Activated CD8-positive, alpha-beta memory T cell treated with anti-CD3 and anti-CD28 coated beads for 48 hours (primary cell): ENCODE measurements around the gene PLD2.
A peak's percentile ranks its signal among the peaks of the same experiment; 100 is the strongest.
"Not testable (repeated sequence)": the region's sequence is repeated elsewhere in the genome, so short reads cannot be mapped to it uniquely, and the experiment has no call there.

Experiments used
- DNase-seq, 3 experiments: peaks; one replicate each; pipeline ENCODE4 v3.0.0-alpha.2; 2020; ENCODE audit warnings: low read depth in 2 of 3, low spot score in 2 of 3

The PLD2 gene

DNA sequence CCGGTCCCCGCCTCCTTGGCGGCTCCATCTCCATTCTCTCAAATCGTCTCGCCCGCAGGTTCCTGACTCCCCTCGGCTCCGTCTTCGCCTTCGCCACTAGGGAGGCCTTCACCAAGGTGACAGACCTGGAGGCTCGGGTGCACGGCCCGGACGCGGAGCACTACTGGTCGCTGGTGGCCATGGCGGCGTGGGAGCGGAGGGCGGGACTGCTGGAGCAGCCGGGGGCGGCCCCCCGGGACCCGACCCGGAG is 17.3 kb upstream of the PLD2 start:
- DNase-seq: no peak

DNA sequence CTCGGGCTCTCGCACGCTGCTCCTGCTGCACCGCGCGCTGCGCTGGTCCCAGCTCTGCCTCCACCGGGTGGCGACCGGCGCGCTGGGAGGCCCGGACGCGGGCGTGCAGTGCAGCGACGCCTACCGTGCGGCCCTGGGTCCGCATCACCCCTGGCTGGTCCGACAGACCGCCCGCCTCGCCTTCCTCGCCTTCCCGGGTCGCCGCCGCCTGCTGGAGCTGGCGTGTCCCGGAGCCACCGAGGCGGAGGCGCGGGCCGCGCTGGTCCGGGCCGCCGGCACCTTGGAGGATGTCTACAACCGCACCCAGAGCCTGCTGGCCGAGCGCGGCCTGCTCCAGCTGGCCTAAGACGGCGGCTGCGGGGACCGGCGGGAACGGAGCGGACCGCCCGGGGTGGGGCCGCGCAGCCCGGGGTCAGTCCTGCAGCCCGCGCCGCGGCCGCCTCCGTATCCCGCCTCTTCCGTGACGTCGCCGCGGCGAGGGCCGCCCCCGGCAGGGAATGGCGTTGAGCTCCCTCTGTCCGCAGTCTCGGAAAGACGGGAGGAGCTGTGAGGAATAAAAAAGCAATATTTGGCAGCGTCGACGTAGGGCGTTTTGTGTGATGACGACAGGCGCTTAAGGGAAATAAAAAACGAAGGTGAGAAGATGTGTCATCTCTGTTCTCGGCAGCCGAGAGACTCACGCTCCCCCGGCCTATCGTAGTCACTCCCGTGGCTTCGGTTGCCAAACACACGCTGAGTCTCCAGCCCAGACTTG is 16.8 kb upstream of the PLD2 start:
- DNase-seq: peak; percentile 52 to 67 (median 67)

DNA sequence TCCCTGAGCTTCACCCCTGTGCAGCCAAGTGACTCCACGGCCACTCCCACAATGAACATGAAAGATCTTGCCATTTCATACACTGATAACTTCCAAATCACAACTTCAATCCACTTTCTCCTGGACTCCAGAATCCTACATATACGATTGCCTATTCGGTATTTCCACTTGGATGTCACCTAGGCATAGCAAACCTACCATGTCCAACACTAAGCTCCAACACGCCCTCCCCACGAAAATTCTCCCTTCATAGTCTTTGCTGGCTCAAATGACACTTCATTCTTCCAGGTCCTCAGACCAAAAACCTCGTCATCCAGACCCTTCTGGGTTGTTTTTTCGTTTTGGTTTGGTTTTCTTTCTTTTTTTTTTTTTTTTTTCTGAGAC is 16.3 kb upstream of the PLD2 start:
- no peak for DNase-seq

DNA sequence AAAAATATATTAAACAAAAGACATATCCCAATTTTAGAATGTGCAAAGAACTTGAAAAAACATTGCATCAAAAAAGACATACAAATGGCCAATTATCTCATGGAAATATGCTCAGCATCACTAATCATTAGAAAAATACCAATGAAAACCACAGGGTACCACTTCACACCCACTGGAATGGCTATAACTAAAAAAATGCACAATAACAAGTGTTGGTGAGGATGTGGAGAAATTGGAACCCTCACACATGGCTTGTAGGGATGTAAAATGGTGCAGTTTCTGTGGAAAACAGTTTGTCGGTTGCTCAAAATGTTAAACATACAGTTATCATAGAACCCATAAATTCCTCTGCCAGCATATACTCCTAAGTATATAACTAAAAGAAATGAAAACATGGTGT is 11.8 kb upstream of the PLD2 start:
- DNase-seq: no peak

DNA sequence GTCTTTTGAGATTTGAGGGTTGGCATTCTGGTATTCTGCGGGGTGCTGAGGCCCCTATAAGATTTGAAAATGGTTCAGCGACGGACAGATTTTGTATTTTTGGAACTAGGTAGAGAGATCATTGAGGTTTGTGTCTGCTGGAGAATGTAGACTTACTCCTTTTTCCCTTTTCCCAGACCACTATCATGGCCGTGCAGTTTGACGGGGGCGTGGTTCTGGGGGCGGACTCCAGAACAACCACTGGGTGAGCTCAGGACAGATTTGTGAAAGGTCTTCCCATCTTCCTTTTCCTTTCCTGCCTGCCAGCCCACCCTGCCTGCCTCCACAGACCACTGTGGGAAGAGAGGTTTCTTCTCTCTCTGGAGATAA is 10.4 kb upstream of the PLD2 start:
- no peak for DNase-seq

DNA sequence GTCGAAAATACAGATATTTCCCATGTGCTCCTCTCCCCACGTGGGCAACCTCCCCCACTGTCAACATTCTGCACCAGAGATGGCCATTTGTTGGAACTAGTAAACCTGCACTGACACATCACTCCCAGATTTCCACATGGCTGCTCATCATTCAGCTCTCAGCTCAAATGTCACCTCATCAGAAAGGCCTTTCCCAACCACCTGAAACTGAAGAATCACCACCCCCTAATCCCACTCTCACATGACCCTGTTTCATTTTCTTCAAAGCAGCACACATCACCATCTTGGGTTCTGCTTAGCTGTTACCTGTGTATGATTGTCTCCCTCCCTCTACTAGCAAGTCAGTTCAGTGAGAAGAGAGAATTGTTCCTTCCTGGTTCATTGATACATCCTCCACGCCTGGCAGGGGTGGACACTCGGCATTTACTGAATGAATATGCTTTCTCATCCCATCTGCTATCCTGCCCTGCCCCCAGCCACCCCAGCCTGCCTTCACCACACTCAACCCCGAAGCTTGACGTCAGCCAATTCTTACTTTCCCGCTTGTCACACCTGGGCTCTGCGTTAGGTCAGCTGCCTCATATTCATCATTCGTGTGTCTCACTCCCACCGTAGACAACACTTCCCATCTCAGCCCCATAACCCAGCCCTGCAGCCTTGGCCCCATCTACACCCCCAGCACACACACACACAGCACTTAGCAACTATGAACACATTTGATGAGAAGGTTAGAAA is 6.3 kb upstream of the PLD2 start:
- no peak for DNase-seq

DNA sequence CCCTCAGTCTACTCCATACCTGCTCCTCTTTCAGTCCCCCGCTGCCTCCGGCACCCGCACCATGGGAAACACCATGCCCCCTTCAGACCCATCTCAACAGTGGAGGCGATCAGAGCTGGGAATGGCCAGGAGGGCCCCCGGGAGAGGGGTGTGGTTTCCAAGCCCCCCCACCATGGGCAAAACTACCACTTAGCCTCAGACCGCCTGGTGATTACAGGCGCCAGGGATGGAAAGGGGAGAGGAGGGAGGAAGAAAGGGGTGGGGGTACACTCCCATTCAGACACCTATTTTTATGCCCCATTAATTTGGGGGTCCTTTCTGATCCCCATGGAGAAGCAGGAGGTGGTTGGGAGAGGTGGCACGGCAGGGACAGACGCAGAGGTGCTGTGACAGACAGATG is 4.7 kb upstream of the PLD2 start, which contains the start of gene C17orf114:
C17orf114 (minus strand) TSS at position 101 of the 400 bp plus-strand sequence.
- no peak for DNase-seq

DNA sequence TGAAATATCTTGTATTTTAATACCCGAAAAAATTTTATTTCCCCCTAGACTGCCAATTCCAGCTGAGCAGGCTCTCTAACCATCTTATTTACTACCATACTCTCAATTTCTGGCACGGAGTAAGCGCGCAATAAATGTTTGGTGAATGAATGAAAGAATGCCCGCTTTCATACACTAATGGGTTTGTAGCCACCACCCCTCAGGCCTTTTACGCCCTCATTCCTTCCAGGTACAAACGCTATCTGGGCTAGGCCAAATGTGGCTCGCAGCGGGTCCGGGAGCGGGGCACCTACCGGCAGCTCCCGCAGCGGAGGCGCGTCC is 536 bp upstream of the PLD2 start:
- DNase-seq: no peak

DNA sequence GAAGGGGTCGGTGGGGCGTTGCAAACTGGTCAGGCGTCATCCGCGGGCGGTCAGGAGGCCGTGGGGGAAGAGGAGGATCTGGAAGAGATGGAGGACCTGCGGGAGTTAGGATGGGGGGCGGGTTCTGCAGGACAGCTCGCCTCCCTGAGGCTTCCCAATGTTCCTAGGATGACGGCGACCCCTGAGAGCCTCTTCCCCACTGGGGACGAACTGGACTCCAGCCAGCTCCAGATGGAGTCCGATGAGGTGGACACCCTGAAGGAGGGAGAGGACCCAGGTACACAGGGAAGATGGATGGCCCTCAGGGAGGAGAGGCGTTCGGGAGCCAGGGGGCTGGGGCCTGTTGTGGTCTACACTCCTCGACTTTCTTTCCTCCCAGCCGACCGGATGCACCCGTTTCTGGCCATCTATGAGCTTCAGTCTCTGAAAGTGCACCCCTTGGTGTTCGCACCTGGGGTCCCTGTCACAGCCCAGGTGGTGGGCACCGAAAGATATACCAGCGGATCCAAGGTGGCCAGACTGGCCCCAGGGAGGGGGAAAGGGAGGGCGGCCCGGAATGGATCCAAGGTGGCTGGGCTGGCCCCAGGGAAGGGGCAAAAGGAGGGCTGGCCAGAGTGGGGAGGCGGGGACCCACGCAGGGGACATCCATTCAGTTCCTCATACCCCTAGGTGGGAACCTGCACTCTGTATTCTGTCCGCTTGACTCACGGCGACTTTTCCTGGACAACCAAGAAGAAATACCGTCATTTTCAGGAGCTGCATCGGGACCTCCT is 839 bp downstream of the PLD2 start:
- no peak for DNase-seq

DNA sequence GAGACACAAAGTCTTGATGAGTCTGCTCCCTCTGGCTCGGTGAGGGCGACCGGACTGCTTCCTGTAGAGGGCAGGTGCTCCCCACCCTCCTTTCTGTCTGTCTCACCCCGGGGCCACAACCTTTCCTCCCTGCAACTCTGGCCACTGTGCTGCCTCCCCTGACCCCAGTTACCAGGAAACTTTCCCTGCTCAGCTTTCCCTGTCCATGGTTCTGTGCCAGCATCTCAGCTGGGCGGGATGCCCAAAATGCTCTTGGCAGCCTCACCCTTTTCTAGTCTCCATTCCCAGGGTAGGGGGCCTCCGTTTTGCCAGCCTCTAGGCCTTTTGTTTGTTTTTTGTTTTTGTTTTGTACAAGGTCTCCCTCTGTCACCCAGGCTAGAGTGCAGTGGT is 1.4 kb downstream of the PLD2 start:
- DNase-seq: no peak

DNA sequence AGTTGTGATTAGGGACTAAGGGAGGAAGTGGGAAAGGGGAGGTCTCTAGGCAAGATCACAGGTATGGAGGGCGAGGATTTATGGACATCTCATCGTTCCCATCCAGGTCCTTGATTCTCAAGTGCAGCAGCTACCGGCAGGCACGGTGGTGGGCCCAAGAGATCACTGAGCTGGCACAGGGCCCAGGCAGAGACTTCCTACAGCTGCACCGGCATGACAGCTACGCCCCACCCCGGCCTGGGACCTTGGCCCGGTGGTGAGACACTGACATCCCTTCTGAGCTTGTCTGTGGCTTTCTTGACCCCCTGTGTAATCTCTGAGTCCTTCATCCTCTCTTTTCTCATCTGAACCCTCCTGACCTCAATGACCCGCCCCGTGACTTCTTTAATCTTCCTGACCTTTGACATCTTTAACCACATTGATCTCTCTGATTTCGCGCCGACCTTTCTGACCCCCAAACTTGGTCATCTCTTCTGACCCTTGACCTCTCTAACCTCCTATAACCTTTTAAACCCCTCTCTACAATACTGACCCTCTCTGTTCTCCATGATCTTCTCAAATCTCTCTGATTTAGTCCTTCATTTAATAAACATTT is 3.8 kb downstream of the PLD2 start:
- DNase-seq: no peak

DNA sequence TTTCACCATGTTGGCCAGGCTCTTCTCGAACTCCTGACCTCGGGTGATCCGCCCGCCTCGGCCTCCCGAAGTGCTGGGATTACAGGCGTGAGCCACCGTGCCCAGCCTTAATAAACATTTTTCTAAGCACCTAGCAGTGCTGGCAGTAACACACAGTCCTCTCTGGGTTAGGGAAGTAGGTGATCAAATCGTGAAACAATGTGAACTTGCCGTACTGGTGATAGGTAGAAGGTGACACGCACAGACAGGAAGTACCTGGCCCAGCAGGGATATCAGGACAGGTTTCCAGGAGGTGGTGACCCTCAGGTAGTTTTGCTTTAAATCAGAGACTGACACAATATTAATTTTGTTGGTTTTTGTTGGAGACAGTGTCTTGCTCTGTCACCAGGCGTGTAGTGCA is 4.5 kb downstream of the PLD2 start:
- DNase-seq: no peak

DNA sequence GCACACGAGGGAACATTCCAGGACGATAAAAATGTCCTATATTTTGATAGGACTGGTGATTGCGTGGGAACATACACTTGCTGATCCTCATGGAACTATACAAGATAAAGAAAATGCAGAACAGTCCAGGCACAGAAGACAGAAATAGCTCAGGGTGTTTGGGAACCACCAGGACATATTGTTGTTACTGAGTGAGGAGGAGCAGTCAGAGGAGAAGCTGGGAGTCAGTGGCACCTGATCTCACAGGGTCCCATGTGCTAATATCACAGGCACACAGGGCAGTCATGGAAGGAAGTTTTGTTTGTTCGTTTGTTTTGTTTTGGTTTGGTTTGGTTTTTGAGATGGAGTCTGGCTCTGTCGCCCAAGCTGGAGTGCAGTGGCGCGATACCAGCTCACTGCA is 5.7 kb downstream of the PLD2 start:
- DNase-seq: no peak

DNA sequence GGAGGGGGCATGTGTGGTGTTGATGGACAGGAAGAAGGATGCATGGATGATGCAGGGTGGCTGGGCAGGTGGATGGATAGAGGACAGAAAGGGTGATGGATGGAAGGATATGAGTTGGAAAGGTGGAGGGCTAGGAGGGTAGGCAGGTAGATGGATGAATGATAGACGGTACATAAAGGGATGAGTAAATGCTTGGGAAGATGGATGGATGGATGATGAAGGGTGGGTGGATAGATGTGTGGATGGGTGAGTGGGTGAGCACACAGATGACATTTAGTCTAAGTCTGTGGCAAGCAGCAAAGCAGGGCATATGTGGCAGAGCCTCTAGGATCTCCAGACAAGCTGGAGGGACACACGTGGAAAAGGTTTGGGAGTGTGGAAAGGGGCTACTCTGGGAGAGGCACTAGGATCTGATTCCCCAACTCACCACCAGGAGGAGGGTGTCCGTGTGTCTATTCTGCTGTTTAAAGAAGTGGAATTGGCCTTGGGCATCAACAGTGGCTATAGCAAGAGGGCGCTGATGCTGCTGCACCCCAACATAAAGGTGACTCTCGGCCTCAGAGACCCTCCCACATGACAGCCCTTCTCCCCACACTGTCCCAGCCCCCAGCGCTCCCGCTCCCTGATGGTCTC is 8.2 kb downstream of the PLD2 start:
- no peak for DNase-seq

DNA sequence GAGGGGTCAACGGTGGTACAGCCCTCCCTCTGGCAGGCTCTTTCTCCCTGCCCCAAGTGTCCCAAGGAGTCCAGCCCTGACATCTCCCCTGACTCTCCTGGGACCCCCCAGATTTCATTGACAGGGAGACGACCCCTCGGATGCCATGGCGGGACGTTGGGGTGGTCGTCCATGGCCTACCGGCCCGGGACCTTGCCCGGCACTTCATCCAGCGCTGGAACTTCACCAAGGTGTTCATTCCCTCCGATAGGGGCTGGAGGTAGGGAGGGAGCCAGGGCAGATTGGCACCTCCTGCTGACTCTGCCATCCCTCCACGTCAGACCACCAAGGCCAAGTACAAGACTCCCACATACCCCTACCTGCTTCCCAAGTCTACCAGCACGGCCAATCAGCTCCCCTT is 9.9 kb downstream of the PLD2 start:
- DNase-seq: no peak

DNA sequence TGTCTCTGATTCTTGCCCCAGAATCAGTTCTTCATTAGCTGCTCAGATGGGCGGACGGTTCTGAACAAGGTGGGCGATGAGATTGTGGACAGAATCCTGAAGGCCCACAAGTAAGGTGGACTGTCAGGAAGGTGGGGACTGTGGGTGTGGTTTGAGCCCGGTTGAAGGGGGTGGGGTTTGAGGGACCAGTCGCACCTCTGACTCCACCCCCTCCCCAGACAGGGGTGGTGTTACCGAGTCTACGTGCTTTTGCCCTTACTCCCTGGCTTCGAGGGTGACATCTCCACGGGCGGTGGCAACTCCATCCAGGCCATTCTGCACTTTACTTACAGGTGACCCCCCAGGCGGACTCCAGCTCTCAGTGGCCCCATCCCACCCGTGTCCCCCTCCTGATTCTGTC is 11.3 kb downstream of the PLD2 start:
- DNase-seq: no peak

DNA sequence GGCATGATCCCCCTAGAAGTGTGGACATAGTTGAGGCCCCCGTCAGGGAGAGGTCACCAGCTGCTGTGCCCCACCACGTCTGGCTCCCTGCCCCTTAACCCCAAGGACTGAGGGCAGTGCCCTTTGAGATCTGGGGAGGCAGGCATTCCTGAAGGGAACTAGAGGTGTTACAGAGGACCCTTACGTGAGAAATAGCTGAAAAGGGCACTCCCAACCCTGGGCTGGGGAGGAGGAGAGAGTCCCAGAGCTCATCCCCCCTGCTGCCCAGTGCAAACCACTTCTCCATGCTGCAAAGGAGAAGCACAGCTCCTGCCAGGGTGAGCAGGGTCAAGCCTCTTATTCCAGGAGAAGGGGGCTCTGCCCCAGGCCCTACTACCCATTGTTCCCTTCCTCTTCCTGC is 15.9 kb downstream of the PLD2 start:
- no peak for DNase-seq

DNA sequence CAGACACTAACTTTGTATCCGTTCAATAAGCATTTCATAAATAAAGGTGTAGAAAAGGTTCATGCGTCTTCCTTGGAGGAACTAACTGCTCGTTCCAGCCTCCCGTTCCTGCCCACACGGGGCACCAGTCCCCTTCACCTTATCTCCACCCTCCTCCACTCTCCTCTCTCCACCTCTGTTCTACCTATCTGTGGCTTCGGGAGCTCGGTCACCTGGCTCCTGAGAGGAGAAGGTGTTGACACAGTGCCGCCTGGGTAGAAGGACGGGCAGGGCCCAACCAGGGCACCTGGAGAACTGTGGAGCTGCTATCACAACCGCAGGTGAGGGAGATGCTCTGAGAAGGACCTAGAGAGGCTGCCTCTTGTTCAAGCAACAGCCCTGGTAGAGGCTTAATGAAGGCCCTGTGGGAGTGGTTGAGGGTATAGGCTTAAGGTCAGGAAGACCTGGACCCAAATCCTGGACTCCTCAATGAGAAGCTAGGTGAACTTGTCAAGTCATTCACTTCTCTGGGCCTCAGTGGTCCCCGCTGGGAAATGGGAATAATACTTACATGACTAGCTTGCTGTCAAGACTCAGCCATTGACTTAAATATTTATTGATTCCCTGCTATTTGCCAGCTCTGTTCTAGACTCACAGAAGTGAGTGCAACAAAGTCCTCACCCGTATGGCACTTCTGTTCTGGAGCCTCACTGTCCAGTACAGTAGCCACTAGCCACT is 16.6 kb downstream of the PLD2 start:
- no peak for DNase-seq

DNA sequence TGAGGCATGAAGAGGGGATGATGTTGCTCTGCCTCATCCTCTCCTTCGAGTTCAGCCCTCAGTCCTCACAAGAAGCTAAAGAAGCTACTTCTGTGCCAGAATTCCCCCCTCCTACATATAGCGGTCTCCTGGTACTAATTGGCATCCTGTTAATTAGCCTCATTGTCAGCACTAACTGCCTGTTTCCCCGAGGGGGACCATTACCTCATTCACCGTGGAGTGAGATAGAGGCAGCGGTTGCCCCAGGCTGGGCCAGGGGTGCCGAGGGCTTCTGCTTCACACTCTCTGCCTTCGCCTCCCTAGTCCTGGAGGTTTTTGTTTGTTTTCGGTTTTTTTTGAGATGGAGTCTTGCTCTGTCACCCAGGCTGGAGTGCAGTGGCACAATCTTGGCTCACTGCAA is 20.4 kb downstream of the PLD2 start:
- DNase-seq: no peak

DNA sequence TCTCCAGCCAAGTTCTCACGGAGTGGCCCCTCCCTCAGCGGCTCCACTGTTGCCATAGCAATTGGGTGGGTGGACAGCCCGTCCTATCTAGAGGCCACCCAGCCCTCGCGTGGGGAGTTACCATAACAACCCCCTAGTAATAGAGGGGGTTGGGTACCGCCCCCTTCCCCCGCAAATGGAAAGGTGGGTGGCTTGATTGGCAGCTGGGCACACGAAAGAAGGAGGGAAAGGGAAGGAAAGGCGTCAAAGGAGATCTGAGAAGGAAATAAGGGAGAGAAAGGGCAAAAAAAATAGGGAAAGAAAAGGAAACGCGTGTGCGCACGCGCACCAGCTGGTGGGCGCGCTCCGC is 25.9 kb downstream of the PLD2 start:
- not testable (repeated sequence) for DNase-seq
